HG03175 (cell line): Measurements from ENCODE around the gene AURKAIP1.
A peak's percentile ranks its signal among the peaks of the same experiment; 100 is the strongest.
"Not testable (repeated sequence)": the region's sequence is repeated elsewhere in the genome, so short reads cannot be mapped to it uniquely, and the experiment has no call there.

Experiments used
- ATAC-seq: cut with Tn5 transposase; IDR thresholded peaks from one replicate; pipeline ENCODE4 v1.9.1; 2021; ENCODE audit warnings: mild to moderate bottlenecking, moderate library complexity; ENCODE audit not compliant: unreplicated experiment

The AURKAIP1 gene

DNA sequence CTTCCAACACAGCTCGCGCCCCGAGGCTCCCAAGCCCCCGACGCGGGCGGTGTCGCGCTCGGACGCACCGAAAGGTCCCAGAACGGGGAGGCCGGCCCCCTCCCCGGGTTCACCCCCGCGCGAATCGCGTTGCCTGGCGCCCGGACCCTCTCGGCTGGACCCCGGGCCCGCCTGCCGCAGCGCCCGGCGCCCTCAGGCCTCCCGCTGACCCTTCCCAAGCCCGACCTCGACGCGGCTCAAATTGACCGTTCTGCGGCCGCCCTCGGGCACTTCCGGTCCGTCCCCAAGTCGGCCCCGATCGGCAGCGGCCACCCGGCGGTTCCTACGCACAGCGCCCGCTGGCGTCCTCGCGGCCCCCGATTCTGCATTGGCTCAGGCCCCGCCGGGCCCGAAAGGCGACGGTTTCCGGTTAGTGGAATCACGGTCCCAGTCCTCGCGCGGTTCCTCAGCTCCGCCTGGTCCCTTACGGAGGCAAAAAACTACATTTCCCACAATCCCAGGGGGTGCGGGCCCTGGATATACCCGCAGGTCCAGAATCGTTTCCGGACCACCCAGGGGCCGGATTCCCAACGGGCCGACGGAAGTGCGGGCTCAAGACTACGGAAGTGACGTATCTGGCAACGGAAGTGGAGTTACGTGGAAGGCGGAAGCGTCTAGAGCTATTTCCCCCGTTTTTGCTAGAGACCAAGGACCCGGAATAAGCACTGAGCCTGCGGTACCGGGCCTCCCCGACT, at the start of gene AURKAIP1:
Gene AURKAIP1, minus strand, starts transcription at position 279 of the 734 bp plus-strand sequence. CDS start 451 bp downstream, outside the sequence.
- ATAC-seq = peak; percentile 91

DNA sequence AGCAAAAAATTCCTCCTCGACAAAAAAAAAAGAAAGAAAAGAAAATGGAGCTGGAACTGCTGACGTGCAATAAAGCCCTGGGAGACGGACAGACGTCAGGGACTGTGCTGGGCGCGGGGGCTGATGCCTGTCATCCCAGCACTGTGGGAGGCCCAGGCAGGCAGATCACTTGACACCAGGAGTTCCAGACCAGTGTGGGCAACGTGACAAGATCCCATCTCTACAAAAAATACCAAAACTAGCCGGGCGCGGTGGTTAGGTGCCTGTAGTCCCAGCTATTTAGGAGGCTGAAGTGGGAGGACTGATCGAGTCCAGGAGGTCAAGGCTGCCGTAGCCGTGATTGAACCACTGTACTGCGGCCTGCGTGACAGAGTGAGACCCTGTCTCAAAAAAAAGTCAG, 49.7 kb upstream of the AURKAIP1 start:
- no peak for ATAC-seq

DNA sequence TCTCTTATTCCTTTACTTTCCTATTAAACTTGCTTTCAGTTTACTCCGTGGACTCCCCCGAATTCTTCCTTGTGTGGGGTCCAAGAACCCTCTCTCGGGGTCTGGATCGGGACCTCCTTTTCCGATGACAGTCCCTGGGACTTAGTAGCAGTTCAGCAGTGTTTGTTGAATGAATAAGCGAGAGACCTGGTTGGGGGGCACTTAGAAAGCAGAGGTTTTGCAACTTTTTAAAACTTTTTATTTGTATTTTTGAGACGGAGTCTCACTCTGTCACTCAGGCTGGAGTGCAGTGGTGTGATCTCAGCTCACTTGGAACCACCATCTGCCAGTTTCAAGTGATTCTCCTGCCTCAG, 48.2 kb upstream of the AURKAIP1 start:
- ATAC-seq = no peak

DNA sequence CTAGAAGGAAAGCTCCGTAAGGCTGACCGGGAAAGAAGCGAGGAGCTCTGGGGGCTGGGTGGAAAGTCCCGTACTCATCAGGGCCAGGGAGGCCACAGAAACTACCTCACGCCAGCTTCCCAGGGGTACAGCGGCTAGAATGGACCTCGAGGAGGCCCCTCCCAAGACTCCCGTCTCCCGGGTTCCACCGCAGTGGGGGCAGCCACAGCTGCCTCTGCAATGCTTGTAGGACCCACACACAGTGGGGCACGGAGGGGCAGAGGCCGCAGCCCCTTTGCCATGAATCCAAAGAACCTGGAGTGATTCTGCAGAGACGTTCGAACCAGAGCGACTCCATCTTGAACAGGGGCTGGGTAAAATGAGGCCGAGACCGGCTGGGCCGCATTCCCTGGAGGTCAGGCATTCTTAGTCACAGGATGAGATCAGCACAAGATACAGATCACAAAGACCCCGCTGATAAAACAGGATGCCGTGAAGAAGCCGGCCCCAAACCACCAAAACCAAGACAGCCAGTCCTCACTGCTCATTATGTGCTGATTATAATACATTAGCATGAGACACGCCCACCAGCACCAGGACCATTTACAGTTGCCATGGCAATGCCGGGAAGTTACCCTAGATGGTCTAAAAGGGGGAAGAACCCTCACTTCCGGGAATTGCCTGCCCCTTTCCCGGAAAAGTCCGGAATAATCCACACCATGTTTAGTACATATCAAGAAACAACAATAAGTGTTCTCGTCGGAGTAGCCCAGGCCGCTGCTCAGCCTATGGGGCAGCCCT, 47.6 kb upstream of the AURKAIP1 start:
- no peak for ATAC-seq

DNA sequence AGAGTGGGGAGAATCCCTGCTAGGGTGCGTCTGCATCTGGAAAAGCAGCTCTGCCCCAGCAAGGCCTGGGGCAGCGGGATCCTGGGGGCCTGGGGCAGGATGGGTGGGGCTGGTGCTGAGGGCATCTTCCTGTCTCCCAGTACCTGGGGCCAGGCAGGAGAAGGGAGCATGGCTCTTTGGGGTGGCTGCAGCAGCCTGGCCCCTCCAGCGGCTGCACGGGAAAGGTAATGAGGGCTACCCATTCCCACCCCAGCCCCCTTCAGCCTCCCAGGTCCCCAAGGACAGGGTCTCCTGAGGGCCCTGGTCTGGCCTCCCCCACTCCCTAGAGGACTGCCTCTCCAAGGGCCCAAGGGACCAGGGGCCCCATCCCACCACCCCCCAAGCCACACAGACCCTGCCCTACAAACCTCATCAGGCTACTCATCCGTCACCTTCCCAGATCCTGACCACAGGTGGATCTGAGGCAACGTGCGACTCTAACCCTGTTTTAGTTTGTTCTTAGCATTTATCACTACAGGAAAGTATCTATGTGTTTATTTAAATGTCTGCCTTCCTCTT, 47.0 kb upstream of the AURKAIP1 start:
- ATAC-seq = no peak

DNA sequence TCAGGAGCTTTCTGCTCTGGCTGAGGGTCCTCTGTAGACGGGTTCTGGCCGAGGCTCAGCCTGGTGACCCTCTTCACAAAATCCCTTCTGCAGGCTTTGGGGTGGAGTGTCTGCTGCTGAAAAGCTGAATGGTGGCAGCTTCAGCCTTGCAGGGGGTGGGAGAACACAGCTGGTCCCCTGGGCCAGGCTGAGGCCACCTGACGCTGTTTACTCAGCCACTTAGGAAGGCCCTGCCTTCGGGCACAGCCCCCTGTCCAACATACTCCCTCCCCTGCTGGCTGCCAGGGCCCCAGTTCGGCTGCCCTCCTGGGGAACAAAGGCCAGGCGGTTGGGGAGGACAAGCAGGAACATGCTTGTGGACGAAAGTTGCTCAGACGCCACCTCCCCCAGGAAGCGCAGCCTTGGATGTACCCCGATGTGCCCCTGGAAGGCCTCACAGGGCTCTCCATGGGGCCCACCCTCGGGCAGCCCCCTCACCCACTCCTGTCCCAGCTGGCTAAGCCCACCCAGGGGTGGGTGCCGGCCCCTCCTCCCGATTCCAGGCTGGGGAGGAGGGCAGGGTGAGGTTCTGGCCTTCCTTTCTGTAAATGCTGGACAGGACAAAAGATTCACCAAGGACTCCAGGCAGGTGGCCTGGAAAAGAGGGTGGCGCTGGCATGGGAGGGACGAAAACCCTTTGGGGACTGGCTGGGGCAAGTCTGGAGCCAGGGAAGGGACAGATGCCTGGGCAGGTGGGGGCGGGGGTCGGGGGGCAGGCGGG, 46.3 kb upstream of the AURKAIP1 start, which contains the start of gene ANKRD65:
Gene ANKRD65, minus strand, starts transcription at position 130 of the 760 bp plus-strand sequence. CDS start 271 bp downstream, outside the sequence.
- ATAC-seq = no peak

DNA sequence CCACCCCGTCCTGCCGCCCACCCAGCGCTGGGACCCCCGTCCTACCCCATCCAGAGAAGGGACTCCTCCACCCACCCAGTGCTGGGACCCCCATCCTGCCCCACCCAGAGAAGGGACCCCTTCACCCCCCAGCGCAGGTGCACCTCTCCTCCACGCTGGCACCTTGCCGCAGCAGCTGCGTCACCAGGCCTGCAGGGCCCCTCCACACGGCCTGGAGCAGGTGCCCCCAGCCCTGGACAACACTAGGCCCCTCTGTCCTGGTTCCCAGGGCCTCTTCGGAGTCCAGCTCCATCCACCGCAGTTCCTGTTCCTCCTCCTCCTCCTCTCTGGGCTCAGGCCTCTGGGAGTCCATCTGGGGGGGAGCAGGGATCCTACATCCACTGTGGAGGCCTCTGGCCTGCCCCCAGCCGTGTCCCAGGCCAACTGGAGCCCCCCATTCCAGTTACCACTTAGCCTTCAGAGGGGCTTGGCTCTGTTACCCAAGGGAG, 45.7 kb upstream of the AURKAIP1 start:
- ATAC-seq = no peak

DNA sequence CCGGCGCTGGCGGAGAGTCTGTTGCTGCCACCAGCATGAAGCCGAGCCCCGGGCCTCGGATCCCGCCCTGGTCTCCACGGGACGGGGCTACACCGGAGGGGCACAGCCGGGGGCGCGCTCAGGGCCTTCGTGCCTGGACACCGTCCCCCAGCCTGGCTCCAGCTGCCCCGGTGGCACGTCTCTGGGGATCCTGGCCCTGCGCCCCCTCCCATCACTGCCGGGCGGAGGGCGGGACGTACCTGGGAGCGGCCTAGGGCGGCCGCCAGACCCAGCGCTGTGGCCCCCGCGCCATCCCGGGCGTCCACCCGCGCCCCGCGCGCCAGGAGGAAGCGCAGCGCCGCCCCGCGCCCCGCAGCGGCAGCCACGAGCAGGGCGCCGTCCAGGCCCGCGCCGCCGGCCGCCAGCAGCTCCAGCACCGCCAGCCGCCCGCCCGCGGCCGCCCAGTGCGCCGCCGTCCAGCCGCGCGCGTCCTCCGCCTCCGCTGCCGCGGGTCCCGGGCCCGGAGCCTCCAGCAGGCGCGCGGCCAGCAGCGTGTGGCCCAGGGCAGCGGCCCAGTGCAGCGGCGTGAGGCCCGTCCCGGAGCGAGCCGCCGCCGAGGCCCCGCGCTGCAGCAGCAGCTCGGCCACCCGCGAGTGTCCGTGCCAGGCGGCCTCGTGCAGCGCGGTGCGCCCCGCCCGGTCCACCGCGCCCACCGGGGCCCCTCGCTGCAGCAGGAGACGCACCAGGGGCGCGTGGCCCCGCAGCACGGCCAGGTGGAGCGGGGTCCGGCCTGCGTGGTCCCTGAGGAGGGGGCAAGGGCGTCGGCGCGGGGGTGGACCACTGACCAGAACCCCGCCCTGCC, 45.0 kb upstream of the AURKAIP1 start:
- no peak for ATAC-seq

DNA sequence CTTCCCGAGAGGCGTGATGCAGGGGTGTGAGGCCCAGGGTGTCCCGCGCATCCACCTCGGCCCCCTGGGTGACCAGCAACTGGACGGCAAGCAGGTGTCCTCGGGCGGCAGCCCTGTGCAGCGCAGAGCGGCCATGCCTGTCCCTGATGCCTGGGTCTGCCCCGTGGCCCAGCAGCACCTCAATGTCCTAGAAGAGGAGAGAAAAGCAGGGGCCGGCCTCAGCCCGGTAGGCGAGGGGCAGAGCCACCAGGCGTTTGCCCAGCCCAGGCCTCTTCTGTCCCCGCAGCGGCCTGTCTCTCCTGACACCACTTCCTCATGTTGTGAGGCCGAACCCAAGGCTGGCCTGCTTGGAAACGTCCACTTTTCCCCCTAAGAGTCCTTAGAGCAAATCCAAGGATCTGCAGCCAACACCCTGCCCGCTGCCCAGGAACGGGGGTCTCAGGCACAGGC, 44.4 kb upstream of the AURKAIP1 start:
- ATAC-seq = no peak

DNA sequence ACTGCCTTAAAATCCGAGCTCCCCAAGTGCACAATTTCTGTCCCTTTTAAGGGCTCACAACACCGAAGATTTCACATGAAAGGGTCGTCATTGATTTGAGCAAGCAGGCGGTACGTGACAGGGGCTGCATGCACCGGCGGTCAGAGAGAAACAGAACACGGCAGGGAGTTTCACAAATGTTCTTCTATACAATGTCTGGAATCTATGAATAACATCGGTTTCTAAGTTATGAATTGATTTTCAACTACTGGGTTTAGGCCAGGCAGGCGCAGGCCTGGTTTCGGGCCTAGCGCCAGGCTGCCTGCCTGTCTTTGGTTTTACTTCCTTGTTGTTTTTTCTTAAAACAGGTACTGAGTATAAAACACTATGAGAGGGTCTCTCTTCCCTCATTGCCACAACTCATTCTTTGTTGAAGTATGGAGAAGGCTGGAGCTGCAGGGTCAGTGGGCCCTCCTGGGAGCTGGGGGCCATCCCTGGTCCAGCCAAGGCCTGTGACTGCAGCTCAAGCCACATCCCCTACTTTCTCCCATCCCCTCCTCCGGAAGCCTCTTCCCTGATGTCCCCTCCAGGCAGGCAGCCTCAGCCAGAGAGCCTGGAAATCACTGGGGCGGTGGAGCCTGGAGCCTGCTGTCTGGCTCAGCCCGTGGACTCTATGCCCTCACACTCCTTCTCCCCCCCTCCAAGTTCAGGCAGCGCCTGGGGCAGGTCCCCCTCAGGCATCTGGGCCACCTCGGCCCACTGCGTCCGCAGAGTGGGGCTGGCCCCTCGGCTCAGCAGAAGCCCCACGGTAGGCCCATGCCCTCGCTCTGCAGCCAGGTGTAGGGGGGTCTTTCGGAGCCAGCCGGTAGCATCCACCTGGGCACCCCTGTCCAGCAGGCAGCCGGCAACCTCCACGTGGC, 43.7 kb upstream of the AURKAIP1 start:
- ATAC-seq = no peak

DNA sequence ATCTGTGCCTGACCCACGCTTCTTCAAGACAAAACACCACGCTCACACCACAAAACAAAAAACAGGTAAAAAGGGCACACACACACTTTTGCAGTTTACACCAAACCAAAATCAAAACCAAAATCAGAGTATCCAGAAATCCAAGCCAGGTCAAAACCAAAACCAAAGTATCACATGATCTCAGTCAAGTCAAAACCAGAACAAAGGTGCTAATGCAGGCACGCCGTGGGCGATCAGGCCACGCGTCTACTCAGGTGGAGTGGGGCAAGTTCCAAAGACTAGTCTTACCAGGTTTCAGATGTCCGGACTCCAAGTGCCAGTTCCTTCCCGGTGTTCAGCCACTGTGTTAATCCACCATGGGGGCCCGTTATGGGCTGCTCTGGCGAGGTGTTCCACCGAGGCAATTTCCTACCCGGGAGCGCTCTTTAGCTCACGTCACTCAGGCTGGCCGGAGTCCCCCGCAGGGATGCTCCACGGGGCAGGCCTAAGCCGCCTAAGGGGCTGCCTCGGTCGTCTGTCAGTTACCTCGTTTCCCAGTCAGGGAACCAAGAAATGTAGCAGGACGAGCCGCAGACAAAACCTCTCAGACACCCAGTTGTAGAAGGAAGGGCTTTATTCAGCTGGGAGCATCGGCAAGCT, 42.9 kb upstream of the AURKAIP1 start:
- ATAC-seq = not testable (repeated sequence)

DNA sequence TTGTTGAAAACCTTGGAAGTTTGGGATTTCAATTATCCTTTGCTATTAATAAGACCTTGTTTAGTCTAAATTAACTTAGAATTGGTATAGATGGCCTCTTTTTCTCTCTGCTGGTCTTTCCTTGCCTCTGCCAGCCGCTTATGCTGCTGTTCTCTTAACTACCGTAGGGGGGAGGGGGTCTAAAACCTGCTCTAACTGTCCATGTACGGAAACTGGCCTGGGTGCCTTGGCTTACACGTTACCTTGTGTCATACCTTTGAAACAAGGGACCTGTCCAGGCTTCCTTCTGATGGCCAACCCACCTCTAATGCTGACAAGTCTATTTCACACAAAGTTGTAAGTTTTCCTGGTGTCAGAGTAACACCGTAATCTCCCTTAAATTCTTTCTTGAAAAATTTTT, 42.4 kb upstream of the AURKAIP1 start:
- ATAC-seq = not testable (repeated sequence)

DNA sequence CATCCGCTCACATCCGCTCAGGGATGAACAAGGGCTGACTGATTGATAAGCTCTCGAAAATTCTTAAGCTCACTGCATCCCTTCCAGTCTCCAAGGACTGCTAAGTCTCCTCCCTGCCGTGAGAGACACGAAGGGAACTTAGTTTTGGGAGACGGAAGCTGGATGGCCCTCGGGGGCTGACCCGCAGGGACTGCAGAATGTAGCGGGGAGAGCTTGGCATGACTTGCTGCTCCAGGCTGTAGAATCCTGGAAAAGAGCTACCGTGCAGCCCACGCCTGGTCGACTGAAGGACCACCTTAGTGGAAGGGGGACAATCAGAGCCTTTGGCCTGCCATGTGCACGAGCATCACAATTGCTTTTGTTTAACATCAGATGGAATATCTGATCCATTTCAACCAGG, 40.7 kb upstream of the AURKAIP1 start:
- ATAC-seq = no peak

DNA sequence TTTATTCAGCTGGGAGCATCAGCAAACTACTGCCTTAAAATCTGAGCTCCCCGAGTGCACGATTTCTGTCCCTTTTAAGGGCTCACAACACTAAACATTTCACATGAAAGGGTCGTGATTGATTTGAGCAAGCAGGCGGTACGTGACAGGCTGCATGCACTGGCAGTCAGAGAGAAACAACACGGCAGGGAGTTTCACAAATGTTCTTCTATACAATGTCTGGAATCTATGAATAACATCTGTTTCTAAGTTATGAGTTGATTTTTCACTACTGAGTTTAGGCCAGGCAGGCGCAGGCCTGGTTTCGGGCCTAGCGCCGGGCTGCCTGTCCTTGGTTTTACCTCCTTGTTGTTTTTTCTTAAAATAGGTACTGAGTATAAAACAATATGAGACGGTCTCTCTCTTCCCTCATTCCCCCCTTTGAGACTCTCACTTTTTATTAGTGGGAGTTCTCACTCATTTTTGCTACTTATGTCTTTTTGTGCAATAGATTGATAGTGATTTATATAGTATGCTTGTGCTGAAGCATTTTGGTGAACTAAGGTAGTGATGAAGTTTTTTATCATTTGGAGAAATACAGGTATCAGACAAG, 37.4 kb upstream of the AURKAIP1 start:
- not testable (repeated sequence) for ATAC-seq

DNA sequence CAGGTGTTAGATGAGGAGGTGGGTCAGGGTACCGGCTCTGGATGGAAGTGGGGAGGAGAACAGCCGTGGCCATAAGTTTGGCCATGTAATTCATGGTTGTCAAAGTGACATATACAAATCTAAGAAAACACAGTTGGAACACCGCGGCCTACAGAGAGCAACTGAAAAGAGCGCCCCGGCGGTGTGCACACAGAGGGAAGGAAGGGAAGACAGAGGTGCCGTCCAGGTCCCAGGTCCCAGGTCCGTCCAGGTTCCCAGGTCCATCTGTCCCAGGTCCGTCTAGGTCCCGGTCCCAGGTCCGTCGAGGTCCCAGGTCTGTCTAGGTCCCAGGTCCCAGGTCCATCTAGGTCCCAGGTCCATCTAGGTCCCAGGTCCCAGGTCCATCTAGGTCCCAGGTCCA, 36.6 kb upstream of the AURKAIP1 start:
- ATAC-seq = no peak

DNA sequence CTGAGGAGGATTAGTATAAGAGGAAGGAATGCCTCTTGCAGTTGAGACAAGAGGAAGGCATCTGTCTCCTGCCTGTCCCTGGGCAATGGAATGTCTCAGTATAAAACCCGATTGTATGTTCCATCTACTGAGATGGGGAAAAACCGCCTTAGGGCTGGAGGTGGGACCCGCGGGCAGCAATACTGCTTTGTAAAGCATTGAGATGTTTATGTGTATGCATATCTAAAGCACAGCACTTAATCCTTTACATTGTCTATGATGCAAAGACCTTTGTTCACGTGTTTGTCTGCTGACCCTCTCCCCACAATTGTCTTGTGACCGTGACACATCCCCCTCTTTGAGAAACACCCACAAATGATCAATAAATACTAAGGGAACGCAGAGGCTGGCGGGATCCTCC, 35.2 kb upstream of the AURKAIP1 start:
- not testable (repeated sequence) for ATAC-seq

DNA sequence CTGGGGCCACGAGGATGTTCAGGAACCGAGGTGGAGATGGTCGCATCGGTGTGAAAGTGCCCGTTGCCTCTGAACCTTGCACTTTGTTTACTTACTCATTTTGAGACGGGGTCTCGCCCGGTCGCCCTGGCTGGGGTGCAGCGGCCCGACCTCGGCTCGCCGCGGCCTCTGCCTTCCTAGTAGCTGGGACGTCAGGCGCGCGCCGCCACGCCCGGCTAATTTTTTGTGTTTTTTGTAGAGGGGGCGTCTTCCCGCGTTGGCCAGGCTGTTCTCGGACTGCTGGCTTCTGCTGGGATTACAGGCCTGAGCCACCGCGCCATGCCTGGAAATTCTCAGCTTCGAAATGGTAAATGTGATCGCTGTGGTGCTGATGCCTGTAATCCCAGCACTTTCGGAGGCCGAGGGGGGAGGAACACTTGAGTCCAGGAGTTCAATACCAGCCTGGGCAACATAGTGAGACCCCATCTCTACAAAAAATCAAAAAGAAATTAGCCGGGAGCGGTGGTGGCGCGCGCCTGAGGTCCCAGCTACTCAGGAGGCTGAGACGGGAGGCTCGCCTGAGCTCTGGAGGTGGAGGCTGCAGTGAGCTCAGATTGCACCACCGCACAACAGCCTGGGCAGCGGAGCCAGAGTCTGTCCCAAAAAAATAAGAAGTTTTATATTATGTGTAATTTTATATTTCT, 32.8 kb upstream of the AURKAIP1 start:
- peak; percentile 15 for ATAC-seq
